AG09309 (cell line): ENCODE measurements around the gene RPRML.
"Not testable (repeated sequence)": the region's sequence is repeated elsewhere in the genome, so short reads cannot be mapped to it uniquely, and the experiment has no call there.

ENCODE experiments used
- DNase-seq: peaks from one replicate; pipeline ENCODE4 v3.0.0-alpha.2; 2010; ENCODE audit warnings: low read depth
- H3K4me3 ChIP-seq: 2 replicates; pipeline ENCODE4 v1.5.1; 2011; ENCODE audit warnings: mild to moderate bottlenecking, low read depth, low read length, moderate library complexity; ENCODE audit not compliant: control insufficient read depth
- TF ChIP-seq, protein P1 (sequence below): IDR thresholded peaks from 2 replicates; pipeline ENCODE4 v1.5.1; 2011; ENCODE audit warnings: mild to moderate bottlenecking, low read depth, low read length, inconsistent platforms; ENCODE audit not compliant: insufficient read depth, control insufficient read depth; ENCODE audit errors: missing control alignments

RPRML gene

DNA sequence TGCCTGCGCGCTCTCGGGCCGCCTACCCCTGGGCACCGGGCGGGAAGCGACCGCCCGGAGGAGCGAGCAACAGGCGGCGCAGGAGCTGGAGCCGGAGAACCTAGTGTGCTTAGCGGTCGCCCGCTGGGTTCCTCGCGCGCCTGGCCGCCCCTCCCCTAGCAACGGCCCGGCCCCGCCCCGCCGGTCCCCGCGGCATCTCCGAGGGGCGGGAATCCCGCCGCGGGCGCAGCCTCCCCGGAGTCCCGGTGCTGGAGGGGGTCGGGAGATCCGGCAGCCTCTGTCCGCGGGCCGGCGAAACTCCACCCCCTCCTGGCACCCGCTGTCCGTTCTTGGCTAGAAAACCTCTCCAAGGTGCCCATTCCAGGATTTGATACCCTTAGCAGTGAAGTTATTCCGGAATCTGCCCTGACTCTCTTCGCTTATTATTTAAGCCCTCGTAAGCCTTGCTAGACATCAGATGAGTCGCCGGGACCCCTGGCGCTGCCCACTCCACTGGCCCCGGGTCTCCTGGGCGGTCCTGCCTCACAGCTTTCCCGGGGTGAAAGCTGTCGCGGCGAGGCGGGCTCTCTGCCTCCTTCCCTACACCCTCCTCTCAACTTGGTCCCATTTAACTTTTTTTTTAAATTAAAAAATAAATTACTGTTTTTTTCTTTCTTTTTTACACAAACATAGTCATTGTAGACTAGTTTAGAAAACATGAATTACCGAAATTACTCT lies at the start of gene RPRML:
Gene RPRML, minus strand, starts transcription at position 107 of the 717 bp plus-strand sequence. CDS start 246 bp downstream, outside the sequence.
- no peak for DNase-seq
- H3K4me3 ChIP-seq: peak within 1 kb of the TSS; percentile 37
- TF ChIP-seq, protein P1, sequence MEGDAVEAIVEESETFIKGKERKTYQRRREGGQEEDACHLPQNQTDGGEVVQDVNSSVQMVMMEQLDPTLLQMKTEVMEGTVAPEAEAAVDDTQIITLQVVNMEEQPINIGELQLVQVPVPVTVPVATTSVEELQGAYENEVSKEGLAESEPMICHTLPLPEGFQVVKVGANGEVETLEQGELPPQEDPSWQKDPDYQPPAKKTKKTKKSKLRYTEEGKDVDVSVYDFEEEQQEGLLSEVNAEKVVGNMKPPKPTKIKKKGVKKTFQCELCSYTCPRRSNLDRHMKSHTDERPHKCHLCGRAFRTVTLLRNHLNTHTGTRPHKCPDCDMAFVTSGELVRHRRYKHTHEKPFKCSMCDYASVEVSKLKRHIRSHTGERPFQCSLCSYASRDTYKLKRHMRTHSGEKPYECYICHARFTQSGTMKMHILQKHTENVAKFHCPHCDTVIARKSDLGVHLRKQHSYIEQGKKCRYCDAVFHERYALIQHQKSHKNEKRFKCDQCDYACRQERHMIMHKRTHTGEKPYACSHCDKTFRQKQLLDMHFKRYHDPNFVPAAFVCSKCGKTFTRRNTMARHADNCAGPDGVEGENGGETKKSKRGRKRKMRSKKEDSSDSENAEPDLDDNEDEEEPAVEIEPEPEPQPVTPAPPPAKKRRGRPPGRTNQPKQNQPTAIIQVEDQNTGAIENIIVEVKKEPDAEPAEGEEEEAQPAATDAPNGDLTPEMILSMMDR: no peak

DNA sequence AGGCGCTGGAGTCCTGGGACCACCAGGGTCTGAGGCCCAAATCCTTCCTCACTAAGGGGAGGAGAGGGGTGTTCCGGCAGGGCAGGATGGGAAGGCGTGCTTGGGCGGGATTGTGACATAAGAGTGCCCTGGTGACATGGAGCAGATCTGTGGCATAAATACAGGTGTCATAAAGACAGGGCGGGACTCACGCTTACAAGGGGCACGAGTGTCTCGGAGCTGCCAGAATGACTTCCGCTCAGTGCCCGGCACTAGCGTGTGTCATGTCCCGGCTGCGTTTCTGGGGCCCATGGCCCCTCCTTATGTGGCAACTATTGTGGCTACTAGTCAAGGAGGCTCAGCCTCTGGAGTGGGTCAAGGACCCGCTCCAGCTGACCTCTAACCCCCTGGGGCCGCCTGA lies 37.9 kb upstream of the RPRML start:
- not testable (repeated sequence) for DNase-seq, H3K4me3 ChIP-seq

DNA sequence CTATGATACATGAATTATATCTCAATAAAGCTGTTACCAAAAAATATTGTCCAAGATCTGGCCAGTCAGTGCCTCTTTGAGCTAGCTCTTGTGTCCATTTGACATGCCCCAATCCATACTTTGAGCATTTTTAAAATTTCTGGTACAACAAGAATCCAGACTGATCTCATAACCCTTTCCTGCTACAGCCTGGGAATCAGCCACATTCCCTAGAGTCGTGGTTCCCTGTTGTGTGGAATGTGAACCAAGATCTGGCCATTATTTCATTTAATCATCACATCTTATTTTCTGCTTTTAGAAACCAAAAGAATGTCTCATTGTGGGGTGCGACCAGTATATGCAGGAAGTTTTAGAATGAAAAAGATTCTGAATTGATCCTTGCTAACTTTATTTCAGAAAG lies 34.3 kb upstream of the RPRML start:
- no peak overlapping the region for H3K4me3 ChIP-seq
- TF ChIP-seq, protein P1: no peak
- DNase-seq: no peak

DNA sequence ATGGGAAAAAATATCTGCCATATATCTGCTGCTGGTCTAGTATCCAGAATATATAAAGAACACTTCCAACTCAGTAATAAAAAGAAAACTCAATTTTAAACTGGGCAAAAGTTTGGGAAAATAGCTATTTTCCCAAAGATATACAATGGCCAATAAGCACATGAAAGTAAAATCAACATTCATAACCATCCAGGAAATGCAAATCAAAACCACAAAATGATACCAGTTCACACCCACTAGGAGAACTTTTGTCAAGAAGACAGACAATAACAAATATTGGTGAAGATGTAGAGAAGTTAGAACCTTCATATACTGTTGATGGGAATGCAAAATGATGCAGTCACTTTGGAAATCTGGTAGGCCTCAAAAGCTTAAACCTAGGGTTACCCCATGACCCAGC lies 33.4 kb upstream of the RPRML start:
- TF ChIP-seq, protein P1: no peak

DNA sequence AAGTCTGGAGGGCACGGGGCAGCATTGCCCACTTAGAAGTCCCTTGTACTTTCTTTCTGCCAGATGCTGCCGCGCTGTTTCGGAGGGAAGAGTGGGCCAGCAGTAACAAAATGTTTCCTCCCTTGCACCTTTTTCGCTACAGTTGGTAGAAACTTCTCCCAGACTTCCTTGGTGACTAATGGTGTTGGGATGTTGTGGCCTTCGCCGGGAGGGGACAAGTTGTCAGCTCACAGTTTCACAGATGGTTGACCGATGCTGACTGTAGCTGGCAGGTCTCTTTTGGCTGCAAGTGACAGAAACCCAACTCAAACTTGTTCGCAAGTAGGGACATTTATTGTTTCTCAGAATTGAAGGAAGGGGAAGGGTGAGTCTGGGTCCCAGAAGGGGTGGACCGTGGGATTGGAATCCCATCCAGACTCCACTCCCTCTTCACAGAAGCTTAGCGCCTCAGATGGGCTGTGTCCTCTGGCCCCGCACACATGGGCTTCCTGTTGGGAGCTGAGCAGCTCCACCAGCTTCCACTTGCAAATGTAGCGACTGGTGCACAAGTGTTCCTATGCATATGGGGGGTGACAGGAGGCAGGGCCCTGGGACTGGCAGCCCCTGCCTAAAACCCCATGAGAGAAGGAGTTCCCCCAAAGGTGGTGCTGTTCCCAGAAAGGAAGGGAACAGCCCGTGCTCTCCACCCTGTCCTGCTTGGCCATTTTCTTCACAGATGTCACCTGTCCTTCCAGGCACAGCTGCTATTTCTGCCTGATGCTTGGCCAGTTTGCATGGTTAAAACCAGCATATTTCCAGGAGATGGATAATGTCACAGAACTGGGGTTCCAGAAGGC lies 30.9 kb upstream of the RPRML start:
- TF ChIP-seq, protein P1: no peak

More for the DNA sequence above, 33.4 kb upstream of the RPRML start:
- no peak overlapping the region for H3K4me3 ChIP-seq
- no peak for DNase-seq

DNA sequence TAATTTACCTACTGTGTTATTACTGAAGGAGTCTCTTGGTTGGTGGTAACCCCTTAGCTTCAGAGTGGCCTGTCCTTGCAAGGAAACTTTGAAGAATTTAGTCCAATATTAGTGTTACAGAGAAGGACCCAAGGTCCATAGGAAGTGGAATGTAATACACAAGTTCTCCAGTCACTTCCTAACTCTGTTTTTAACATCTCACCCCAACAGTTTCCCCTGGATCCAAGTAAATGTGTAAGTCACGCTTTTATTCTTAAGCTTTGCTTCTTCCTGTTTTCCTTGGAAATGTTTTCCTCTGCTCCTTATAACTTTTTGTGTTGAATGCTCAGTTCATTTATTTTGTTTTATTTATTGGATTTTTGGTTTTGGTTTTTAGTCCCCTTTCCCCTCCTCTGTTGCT lies 25.9 kb upstream of the RPRML start:
- TF ChIP-seq, protein P1: no peak
- no peak overlapping the region for H3K4me3 ChIP-seq
- DNase-seq: no peak

More for the DNA sequence above, 30.9 kb upstream of the RPRML start:
- DNase-seq: no peak
- H3K4me3 ChIP-seq: no peak overlapping the region

DNA sequence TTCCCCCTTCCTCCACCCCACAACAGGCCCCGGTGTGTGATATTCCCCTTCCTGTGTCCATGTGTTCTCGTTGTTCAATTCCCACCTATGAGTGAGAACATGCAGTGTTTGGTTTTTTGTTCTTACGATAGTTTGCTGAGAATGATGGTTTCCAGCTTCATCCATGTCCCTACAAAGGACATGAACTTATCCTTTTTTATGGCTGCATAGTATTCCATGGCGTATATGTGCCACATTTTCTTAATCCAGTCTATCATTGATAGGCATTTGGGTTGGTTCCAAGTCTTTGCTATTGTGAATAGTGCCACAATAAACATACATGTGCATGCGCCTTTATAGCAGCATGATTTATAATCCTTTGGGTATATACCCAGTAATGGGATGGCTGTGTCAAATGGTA lies 24.8 kb upstream of the RPRML start:
- H3K4me3 ChIP-seq: not testable (repeated sequence)

More for the DNA sequence above, 24.8 kb upstream of the RPRML start:
- DNase-seq: not testable (repeated sequence)
